ENCODE data around the gene ATG4D. TPM values are rescaled to one million over a fixed set of nuclear protein-coding genes. Genes with fewer than 3 reads are reported as not detected.

ATG4D gene
- total and polyA plus RNA-seq, 7 donors, result 11.4 to 82.5 (median 25.5) TPM

- Histone ChIP-seq H3K4me3 (peak within 1 kb of the TSS; percentile 61 to 95 (median 84)), H3K4me1 (peaks cover 0 to 46% (median 39%) of the 10 kb centered on the region in 4 donors), H3K27me3 (no peaks in the 10 kb centered on the region), H3K36me3 (peaks cover 0 to 11% (median 3%) of the 10 kb centered on the region in 4 donors), H3K27ac (peak within 1 kb of the TSS; percentile 82 to 94 (median 90)), H3K9me3 (no peaks in the 10 kb centered on the region)
- peak in 1 of 4 donors; percentile 40 for TF ChIP-seq EP300 (IDR thresholded peaks at IDR 0.05)
- TF ChIP-seq POLR2AphosphoS5 (IDR thresholded peaks at IDR 0.05), result peak; percentile 89 to 96 (median 93)
- peak; percentile 77 to 83 for TF ChIP-seq POLR2A (IDR thresholded peaks at IDR 0.05)
- peak in 1 of 4 experiments; percentile 39 for TF ChIP-seq CTCF (IDR thresholded peaks at IDR 0.05)
- 1% methylated on average over 94 of the region's 94 CpGs for WGBS, 2 donors
- intact Hi-C loops (cut with DNase I), result loop anchor here (5.0 kb wide), 1 partner anchor 163 kb away; the partner anchor contains the start of gene CDC37
- DNase-seq, result peak; percentile 99
These were observed 22.1 kb downstream of the ATG4D start, which contains the start of gene KRI1 for GRCh38 chr19:10565567-10566407. KRI1 (minus strand) TSS chr19:10566010; CDS start chr19:10565999, 11 bp downstream.

GRCh38 chr19:10566408-10566657 lies 22.6 kb downstream of the ATG4D start:
- Histone ChIP-seq H3K9me3 (no peaks in the 10 kb centered on the region), H3K4me1 (peaks cover 0 to 46% (median 39%) of the 10 kb centered on the region in 4 donors), H3K27me3 (no peaks in the 10 kb centered on the region), H3K36me3 (peaks cover 0 to 5% (median 0%) of the 10 kb centered on the region in 4 donors), H3K27ac (peak overlapping the region; percentile 82 to 94 (median 90)), H3K4me3 (peak overlapping the region; percentile 61 to 95 (median 84))
- WGBS, 2 donors, result 4 to 7% methylated on average over 4 of the region's 4 CpGs
- no peak for DNase-seq
- intact Hi-C loops (cut with DNase I), result loop anchor here (5.0 kb wide), 1 partner anchor 164 kb away; the partner anchor contains the start of gene CDC37
- no peak for TF ChIP-seq CTCF (IDR thresholded peaks at IDR 0.05)
- no peak for TF ChIP-seq POLR2AphosphoS5 (IDR thresholded peaks at IDR 0.05)

GRCh38 chr19:10566658-10567410 lies 23.1 kb downstream of the ATG4D start:
- Histone ChIP-seq H3K4me1 (peaks cover 0 to 46% (median 40%) of the 10 kb centered on the region in 4 donors), H3K27me3 (no peaks in the 10 kb centered on the region), H3K36me3 (peaks cover 0 to under 1% (median 0%) of the 10 kb centered on the region in 4 donors), H3K9me3 (no peaks in the 10 kb centered on the region), H3K27ac (peak overlapping the region; percentile 82 to 94 (median 90)), H3K4me3 (peak overlapping the region in 3 of 4 donors; percentile 61 to 95 (median 93))
- intact Hi-C loops (cut with DNase I), result loop anchor here (5.0 kb wide), 1 partner anchor 165 kb away; the partner anchor contains the start of gene CDC37
- 57 to 66% methylated on average over 19 of the region's 19 CpGs for WGBS, 2 donors
- no peak for DNase-seq
- TF ChIP-seq CTCF (IDR thresholded peaks at IDR 0.05) (no peak), EP300 (IDR thresholded peaks at IDR 0.05) (no peak), POLR2A (IDR thresholded peaks at IDR 0.05) (no peak), POLR2AphosphoS5 (IDR thresholded peaks at IDR 0.05) (no peak)

GRCh38 chr19:10567656-10568055 lies 24.0 kb downstream of the ATG4D start:
- Histone ChIP-seq H3K4me3 (peak overlapping the region; percentile 49 to 96 (median 84)), H3K9me3 (no peaks in the 10 kb centered on the region), H3K27ac (peak overlapping the region; percentile 81 to 94 (median 88)), H3K36me3 (no peaks in the 10 kb centered on the region), H3K4me1 (peaks cover 0 to 54% (median 44%) of the 10 kb centered on the region in 4 donors), H3K27me3 (no peaks in the 10 kb centered on the region)
- no peak for DNase-seq
- intact Hi-C loops (cut with DNase I), result loop anchor here (2.0 to 5.0 kb wide), 3 partner anchors 25 to 165 kb away; partner anchors contain the start of genes ATG4D, CDC37 and KEAP1
- no peak for TF ChIP-seq POLR2A (IDR thresholded peaks at IDR 0.05)
- TF ChIP-seq CTCF (IDR thresholded peaks at IDR 0.05), result no peak
- TF ChIP-seq EP300 (IDR thresholded peaks at IDR 0.05), result no peak
- TF ChIP-seq POLR2AphosphoS5 (IDR thresholded peaks at IDR 0.05), result no peak
- 20 to 24% methylated on average over 5 of the region's 5 CpGs for WGBS, 2 donors

Measured in sigmoid colon (tissue), 7 donors.